Liver (tissue), 9 donors: ENCODE results near the gene SH2D6. TPM values are rescaled to one million over a fixed set of nuclear protein-coding genes. Genes with fewer than 3 reads are reported as not detected.

ENCODE experiments used
- DNase-seq: peaks from one replicate; pipeline ENCODE4 v3.0.0-alpha.2; 2017; ENCODE audit warnings: low spot score
- H3K27ac ChIP-seq, 2 donors: one replicate each; pipeline ENCODE4 v1.7.0; 2013; ENCODE audit warnings: inconsistent platforms in 2 of 2, low read length in 2 of 2, control low read depth in 1 of 2, low read depth in 1 of 2, mild to moderate bottlenecking in 1 of 2
- H3K27me3 ChIP-seq, 4 donors: one replicate each; pipeline versions ENCODE4 v1.6.1 to v1.7.0; 2013; ENCODE audit warnings: low read length in 3 of 4, inconsistent platforms in 1 of 4, mild to moderate bottlenecking in 1 of 4, moderate library complexity in 1 of 4; ENCODE audit not compliant: control insufficient read depth in 4 of 4, insufficient read depth in 4 of 4
- H3K36me3 ChIP-seq, 4 donors: one replicate each; pipeline versions ENCODE4 v1.6.1 to v1.7.0; 2013; ENCODE audit warnings: low read length in 3 of 4, mild to moderate bottlenecking in 3 of 4, low read depth in 1 of 4, moderate library complexity in 1 of 4; ENCODE audit not compliant: control insufficient read depth in 4 of 4, insufficient read depth in 3 of 4
- H3K4me1 ChIP-seq, 4 donors: one replicate each; pipeline versions ENCODE4 v1.6.1 to v1.7.0; 2013; ENCODE audit warnings: low read length in 3 of 4, mild to moderate bottlenecking in 3 of 4, moderate library complexity in 1 of 4; ENCODE audit not compliant: control insufficient read depth in 4 of 4, insufficient read depth in 4 of 4
- H3K4me3 ChIP-seq, 3 donors: one replicate each; pipeline versions ENCODE4 v1.6.1 to v1.7.0; 2013; ENCODE audit warnings: low read length in 3 of 3, control low read depth in 1 of 3, low read depth in 1 of 3, mild to moderate bottlenecking in 1 of 3
- H3K9ac ChIP-seq, 2 donors: one replicate each; pipeline ENCODE4 v1.7.0; 2013; ENCODE audit warnings: low read length in 2 of 2, mild to moderate bottlenecking in 2 of 2, moderate library complexity in 2 of 2, control low read depth in 1 of 2, low read depth in 1 of 2
- H3K9me3 ChIP-seq, 4 donors: one replicate each; pipeline versions ENCODE4 v1.6.1 to v1.7.0; 2013; ENCODE audit warnings: low read length in 3 of 4; ENCODE audit not compliant: control insufficient read depth in 4 of 4
- CTCF ChIP-seq: fragments of 150-350 bp; IDR thresholded peaks from 2 replicates; pipeline ENCODE4 v1.5.1; 2017; ENCODE audit warnings: improper control_type of control experiment, low read depth, low read length; ENCODE audit not compliant: missing input control
- EGR1 ChIP-seq, 2 donors: IDR thresholded peaks; 2 replicates each; pipeline ENCODE4 v1.6.1; 2016 to 2018; ENCODE audit warnings: antibody characterized with exemption in 2 of 2, low read depth in 2 of 2
- FOXA2 ChIP-seq: IDR thresholded peaks from 2 replicates; pipeline ENCODE4 v1.6.1; 2016; ENCODE audit warnings: antibody characterized with exemption
- GABPA ChIP-seq, 2 donors: IDR thresholded peaks in 1 of 2; conservative IDR thresholded peaks in 1 of 2; 2 replicates each; pipeline ENCODE4 v1.6.1; 2016; ENCODE audit warnings: antibody characterized with exemption in 2 of 2, mild to moderate bottlenecking in 1 of 2, moderate library complexity in 1 of 2
- HNF4A ChIP-seq, 2 donors: conservative IDR thresholded peaks; 2 replicates each; pipeline ENCODE4 v1.6.1; 2016; ENCODE audit warnings: antibody characterized with exemption in 2 of 2, mild to moderate bottlenecking in 2 of 2
- HNF4G ChIP-seq: IDR thresholded peaks from 2 replicates; pipeline ENCODE4 v1.6.1; 2016; ENCODE audit warnings: antibody characterized with exemption
- JUND ChIP-seq, 2 donors: IDR thresholded peaks; 2 replicates each; pipeline ENCODE4 v1.6.1; 2016; ENCODE audit warnings: antibody characterized with exemption in 2 of 2
- NR2F2 ChIP-seq: IDR thresholded peaks from 2 replicates; pipeline ENCODE4 v1.6.1; 2016; ENCODE audit warnings: antibody characterized with exemption
- RAD21 ChIP-seq, 2 donors: IDR thresholded peaks; 2 replicates each; pipeline ENCODE4 v1.6.1; 2016; ENCODE audit warnings: antibody characterized with exemption in 2 of 2, mild to moderate bottlenecking in 2 of 2
- REST ChIP-seq: IDR thresholded peaks from 2 replicates; pipeline ENCODE4 v1.6.1; 2016; ENCODE audit warnings: antibody characterized with exemption, mild to moderate bottlenecking
- RXRA ChIP-seq, 2 donors: IDR thresholded peaks; 2 replicates each; pipeline ENCODE4 v1.6.1; 2017 to 2018; ENCODE audit warnings: antibody characterized with exemption in 2 of 2, mild to moderate bottlenecking in 1 of 2
- TAF1 ChIP-seq: conservative IDR thresholded peaks from 2 replicates; pipeline ENCODE4 v1.6.1; 2016; ENCODE audit warnings: antibody characterized with exemption, mild to moderate bottlenecking
- YY1 ChIP-seq: IDR thresholded peaks from 2 replicates; pipeline ENCODE4 v1.6.1; 2016; ENCODE audit warnings: antibody characterized with exemption, mild to moderate bottlenecking
- WGBS: extraction: QIAGEN DNeasy Blood & Tissue Kit; methylation state at CpG from one replicate; pipeline ENCODE4 v1.1.7; 2013; 5-methylcytosine and 5-hydroxymethylcytosine counted together
- polyA plus RNA-seq, 2 donors: library from polyadenylated mRNA; stranded (reverse) in 1 of 2; unstranded in 1 of 2; fragments of 200-250 nt in 1 of 2; fragments of >200 nt in 1 of 2; fragmentation: Nextera tagmentation in 1 of 2; extraction: Ambion mirVana in 1 of 2; gene quantifications; one replicate each; pipeline versions ENCODE4 v1.2.1 to v1.2.3, GENCODE V29; 2013 to 2015
- total RNA-seq, 2 donors: library from RNA; depleted of rRNA; stranded (reverse); fragments of >200 nt; gene quantifications; one replicate each; pipeline ENCODE4 v1.2.3, GENCODE V29; 2014
- TF ChIP-seq, protein P1 (sequence below): IDR thresholded peaks from 2 replicates; pipeline ENCODE4 v1.6.1; 2016; ENCODE audit warnings: antibody characterized with exemption
- TF ChIP-seq, protein P2 (sequence below): IDR thresholded peaks from 2 replicates; pipeline ENCODE4 v1.6.1; 2016; ENCODE audit warnings: antibody characterized with exemption
- TF ChIP-seq, protein P3 (sequence below): IDR thresholded peaks from 2 replicates; pipeline ENCODE4 v1.6.1; 2016; ENCODE audit warnings: antibody characterized with exemption
- donor health status: healthy.
- donor health status: healthy.
- donor health status: healthy.
- donor health status: healthy.
- donor health status: healthy.

The SH2D6 gene
- total and polyA plus RNA-seq, 4 donors = 0.28 to 0.92 (median 0.39) TPM; not detected in 1

GRCh38 chr2:85462322-85462721, 43.8 kb downstream of the SH2D6 start:
- Histone ChIP-seq H3K36me3 (no peaks in the 10 kb centered on the region), H3K9ac (no peak overlapping the region), H3K27me3 (no peaks in the 10 kb centered on the region), H3K27ac (no peak overlapping the region), H3K9me3 (no peaks in the 10 kb centered on the region), H3K4me1 (peaks cover 0 to 2% (median under 1%) of the 10 kb centered on the region in 4 donors), H3K4me3 (no peak overlapping the region)
- TF ChIP-seq EGR1 (IDR thresholded peaks at IDR 0.05; ENCODE audit: low read depth in 2 of 2) (no peak), TAF1 (no peak), RAD21 (IDR thresholded peaks at IDR 0.05) (no peak), YY1 (no peak), CTCF (no peak), FOXA2 (no peak), GABPA (IDR thresholded peaks at IDR 0.05 in 1 of 2, conservative IDR thresholded peaks at IDR 0.05 in 1 of 2) (no peak), REST (no peak), JUND (IDR thresholded peaks at IDR 0.05) (no peak), HNF4G (no peak), HNF4A (conservative IDR thresholded peaks at IDR 0.05) (no peak), RXRA (IDR thresholded peaks at IDR 0.05) (no peak), NR2F2 (no peak)
- TF ChIP-seq, protein P1, sequence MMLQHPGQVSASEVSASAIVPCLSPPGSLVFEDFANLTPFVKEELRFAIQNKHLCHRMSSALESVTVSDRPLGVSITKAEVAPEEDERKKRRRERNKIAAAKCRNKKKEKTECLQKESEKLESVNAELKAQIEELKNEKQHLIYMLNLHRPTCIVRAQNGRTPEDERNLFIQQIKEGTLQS = no peak
- TF ChIP-seq, protein P2, sequence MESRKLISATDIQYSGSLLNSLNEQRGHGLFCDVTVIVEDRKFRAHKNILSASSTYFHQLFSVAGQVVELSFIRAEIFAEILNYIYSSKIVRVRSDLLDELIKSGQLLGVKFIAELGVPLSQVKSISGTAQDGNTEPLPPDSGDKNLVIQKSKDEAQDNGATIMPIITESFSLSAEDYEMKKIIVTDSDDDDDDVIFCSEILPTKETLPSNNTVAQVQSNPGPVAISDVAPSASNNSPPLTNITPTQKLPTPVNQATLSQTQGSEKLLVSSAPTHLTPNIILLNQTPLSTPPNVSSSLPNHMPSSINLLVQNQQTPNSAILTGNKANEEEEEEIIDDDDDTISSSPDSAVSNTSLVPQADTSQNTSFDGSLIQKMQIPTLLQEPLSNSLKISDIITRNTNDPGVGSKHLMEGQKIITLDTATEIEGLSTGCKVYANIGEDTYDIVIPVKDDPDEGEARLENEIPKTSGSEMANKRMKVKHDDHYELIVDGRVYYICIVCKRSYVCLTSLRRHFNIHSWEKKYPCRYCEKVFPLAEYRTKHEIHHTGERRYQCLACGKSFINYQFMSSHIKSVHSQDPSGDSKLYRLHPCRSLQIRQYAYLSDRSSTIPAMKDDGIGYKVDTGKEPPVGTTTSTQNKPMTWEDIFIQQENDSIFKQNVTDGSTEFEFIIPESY = no peak
- TF ChIP-seq, protein P3, sequence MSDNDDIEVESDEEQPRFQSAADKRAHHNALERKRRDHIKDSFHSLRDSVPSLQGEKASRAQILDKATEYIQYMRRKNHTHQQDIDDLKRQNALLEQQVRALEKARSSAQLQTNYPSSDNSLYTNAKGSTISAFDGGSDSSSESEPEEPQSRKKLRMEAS = no peak
- no peak for DNase-seq
- 90% methylated on average over 2 of the region's 2 CpGs for WGBS
